ENCODE data around the gene PDRG1.

The PDRG1 gene

GRCh38 chr20:31975874-31976273 is 24.0 kb upstream of the PDRG1 start:
- Mint-ChIP-seq H3K9me3 (no peaks in the 10 kb centered on the region), H3K4me3 (no peak overlapping the region), H3K27me3 (ENCODE audit: low read depth) (peaks cover 7% of the 10 kb centered on the region), H3K4me1 (ENCODE audit: low read depth) (no peaks in the 10 kb centered on the region), H3K27ac (no peak overlapping the region), H3K36me3 (ENCODE audit: low read depth) (no peaks in the 10 kb centered on the region)
- no peak for DNase-seq (ENCODE audit: low spot score)

- Mint-ChIP-seq H3K9me3 (no peaks in the 10 kb centered on the region), H3K4me3 (no peak overlapping the region), H3K36me3 (ENCODE audit: low read depth) (no peaks in the 10 kb centered on the region), H3K27ac (no peak overlapping the region), H3K27me3 (ENCODE audit: low read depth) (peaks cover 11% of the 10 kb centered on the region), H3K4me1 (ENCODE audit: low read depth) (no peaks in the 10 kb centered on the region)
- no peak for DNase-seq (ENCODE audit: low spot score)
These were observed 23.2 kb upstream of the PDRG1 start for GRCh38 chr20:31974951-31975487.

DNA sequence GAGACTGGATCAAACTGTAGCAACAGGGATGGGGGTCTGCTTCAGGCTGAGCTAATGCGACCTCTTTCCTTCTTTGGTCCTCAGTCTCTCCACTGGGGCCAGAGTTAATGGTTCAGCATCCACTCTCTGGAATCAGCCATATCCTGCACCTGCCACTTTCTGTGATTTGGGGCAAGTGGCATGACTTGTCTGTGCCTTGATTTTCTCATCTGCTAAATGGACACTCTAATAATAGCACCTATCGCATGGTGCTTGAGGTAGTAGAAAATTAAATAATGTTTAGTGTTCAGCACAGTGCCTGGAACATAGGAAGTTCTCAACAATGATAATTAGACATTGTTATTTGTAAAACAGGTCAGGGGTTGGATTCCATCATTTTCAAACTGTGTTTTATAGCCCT is 22.4 kb upstream of the PDRG1 start:
- no peaks in the 10 kb centered on the region for H3K9me3 Mint-ChIP-seq
- H3K36me3 Mint-ChIP-seq (ENCODE audit: low read depth), result no peaks in the 10 kb centered on the region
- peaks cover 11% of the 10 kb centered on the region for H3K27me3 Mint-ChIP-seq (ENCODE audit: low read depth)
- no peak for DNase-seq (ENCODE audit: low spot score)
- H3K4me3 Mint-ChIP-seq, result no peak overlapping the region
- no peak overlapping the region for H3K27ac Mint-ChIP-seq
- no peaks in the 10 kb centered on the region for H3K4me1 Mint-ChIP-seq (ENCODE audit: low read depth)

GRCh38 chr20:31972471-31973021 is 20.7 kb upstream of the PDRG1 start:
- Mint-ChIP-seq H3K9me3 (no peaks in the 10 kb centered on the region), H3K4me1 (ENCODE audit: low read depth) (peaks cover 2% of the 10 kb centered on the region), H3K4me3 (no peak overlapping the region), H3K27me3 (ENCODE audit: low read depth) (peaks cover 14% of the 10 kb centered on the region), H3K27ac (no peak overlapping the region), H3K36me3 (ENCODE audit: low read depth) (no peaks in the 10 kb centered on the region)
- no peak for DNase-seq (ENCODE audit: low spot score)

DNA sequence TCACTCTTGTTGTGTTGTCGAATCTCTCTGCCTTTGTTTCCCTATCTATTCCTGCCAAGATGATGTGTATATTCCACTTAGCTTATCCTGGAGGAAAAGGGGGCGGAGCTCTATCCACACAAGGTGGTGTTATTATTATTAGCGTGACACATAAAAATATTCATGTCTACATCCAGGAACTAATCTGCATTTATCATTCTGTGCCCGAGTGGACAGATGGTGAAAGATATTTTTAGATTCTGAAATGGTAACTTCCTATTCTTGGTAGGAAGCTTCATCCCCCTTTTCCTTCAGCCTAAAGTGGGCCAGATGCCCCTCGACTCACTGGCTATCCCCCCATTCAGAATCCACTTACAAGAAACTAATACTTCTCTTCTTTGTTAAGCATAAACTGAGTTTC is 18.1 kb upstream of the PDRG1 start:
- no peak overlapping the region for H3K27ac Mint-ChIP-seq
- H3K36me3 Mint-ChIP-seq (ENCODE audit: low read depth), result no peaks in the 10 kb centered on the region
- peaks cover 27% of the 10 kb centered on the region for H3K27me3 Mint-ChIP-seq (ENCODE audit: low read depth)
- H3K4me3 Mint-ChIP-seq, result no peak overlapping the region
- no peak for DNase-seq (ENCODE audit: low spot score)
- peaks cover 2% of the 10 kb centered on the region for H3K4me1 Mint-ChIP-seq (ENCODE audit: low read depth)
- H3K9me3 Mint-ChIP-seq, result no peaks in the 10 kb centered on the region

DNA sequence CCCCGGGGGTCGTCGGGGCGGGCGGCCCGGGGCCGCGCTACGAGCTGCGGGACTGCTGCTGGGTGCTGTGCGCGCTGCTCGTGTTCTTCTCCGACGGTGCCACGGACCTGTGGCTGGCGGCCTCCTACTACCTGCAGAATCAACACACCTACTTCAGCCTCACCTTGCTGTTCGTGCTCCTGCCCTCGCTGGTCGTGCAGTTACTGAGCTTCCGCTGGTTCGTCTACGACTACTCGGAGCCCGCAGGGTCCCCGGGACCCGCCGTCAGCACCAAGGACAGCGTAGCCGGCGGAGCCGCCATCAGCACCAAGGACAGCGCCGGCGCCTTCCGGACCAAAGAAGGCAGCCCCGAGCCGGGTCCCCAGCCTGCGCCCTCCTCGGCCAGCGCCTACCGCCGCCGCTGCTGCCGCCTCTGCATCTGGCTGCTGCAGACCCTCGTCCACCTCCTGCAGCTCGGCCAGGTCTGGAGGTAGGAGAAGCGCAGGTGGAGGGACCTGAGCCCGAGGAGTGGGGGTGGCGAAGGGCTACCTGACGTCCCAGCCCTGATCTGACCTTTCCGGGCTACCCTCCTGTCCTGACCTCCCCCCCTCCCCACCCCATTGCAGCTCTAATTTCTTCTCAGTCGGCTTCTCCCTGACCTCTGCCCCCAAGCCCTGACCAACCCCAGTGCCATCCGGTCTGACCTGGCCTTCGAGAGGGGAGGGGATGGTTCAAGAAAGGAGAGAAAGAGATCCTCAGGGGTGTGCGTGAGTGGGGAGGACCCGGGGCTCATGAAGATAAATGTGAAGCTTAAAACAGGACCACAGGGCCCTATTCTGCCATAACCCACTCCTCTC is 16.7 kb upstream of the PDRG1 start:
- H3K36me3 Mint-ChIP-seq (ENCODE audit: low read depth), result no peaks in the 10 kb centered on the region
- peak overlapping the region; percentile 88 for H3K4me3 Mint-ChIP-seq
- H3K27ac Mint-ChIP-seq, result no peak overlapping the region
- DNase-seq (ENCODE audit: low spot score), result peak; percentile 78
- H3K27me3 Mint-ChIP-seq (ENCODE audit: low read depth), result peaks cover 26% of the 10 kb centered on the region
- peaks cover 2% of the 10 kb centered on the region for H3K4me1 Mint-ChIP-seq (ENCODE audit: low read depth)
- H3K9me3 Mint-ChIP-seq, result no peaks in the 10 kb centered on the region

- DNase-seq (ENCODE audit: low spot score), result peak; percentile 8
- Mint-ChIP-seq H3K36me3 (ENCODE audit: low read depth) (no peaks in the 10 kb centered on the region), H3K9me3 (no peaks in the 10 kb centered on the region), H3K4me3 (peak within 1 kb of the TSS; percentile 88), H3K4me1 (ENCODE audit: low read depth) (peaks cover 2% of the 10 kb centered on the region), H3K27me3 (ENCODE audit: low read depth) (peaks cover 23% of the 10 kb centered on the region), H3K27ac (no peak within 1 kb of the TSS)
These were observed 16.0 kb upstream of the PDRG1 start, which contains the start of gene XKR7 for GRCh38 chr20:31967830-31968249. TSS of gene XKR7 (plus strand) at chr20:31968151. CDS start at chr20:31968176, 25 bp downstream.

DNA sequence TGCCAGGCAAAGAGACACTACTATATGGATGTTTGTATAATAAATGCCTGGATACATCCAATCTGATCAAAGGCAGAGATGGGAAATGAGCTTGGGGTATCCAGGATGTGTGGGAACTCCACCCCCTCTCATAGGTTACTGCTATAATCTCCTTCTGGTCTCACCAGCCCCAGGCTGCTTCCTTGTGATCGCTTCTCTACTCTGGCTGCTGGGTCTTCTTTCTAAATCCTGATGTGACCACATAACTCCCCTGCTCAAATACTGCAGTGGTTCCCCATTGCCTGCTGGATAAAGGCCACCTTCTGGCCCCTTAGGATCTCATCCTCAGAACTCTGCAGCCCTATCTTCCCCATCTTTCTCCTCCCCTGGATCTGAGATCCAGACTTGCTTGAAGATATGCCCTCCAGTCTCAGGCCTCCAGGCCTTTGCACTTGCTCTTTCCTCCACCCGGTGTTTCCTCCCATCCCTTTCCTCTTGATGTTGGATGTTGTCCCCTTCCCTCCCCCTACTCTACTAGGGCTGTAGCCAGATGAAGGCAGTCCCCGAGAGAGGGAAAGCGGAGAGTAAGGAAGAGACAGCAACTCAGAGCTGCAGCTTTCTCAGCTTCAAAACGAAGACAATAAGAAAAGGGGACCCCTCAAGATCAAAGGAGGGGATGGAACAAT is 15.3 kb upstream of the PDRG1 start:
- no peak for DNase-seq (ENCODE audit: low spot score)
- peaks cover 2% of the 10 kb centered on the region for H3K4me1 Mint-ChIP-seq (ENCODE audit: low read depth)
- H3K9me3 Mint-ChIP-seq, result no peaks in the 10 kb centered on the region
- peak overlapping the region; percentile 67 for H3K4me3 Mint-ChIP-seq
- peaks cover 26% of the 10 kb centered on the region for H3K27me3 Mint-ChIP-seq (ENCODE audit: low read depth)
- no peaks in the 10 kb centered on the region for H3K36me3 Mint-ChIP-seq (ENCODE audit: low read depth)
- no peak overlapping the region for H3K27ac Mint-ChIP-seq

GRCh38 chr20:31963889-31964288 is 12.0 kb upstream of the PDRG1 start:
- peaks cover 29% of the 10 kb centered on the region for H3K27me3 Mint-ChIP-seq (ENCODE audit: low read depth)
- no peak for DNase-seq (ENCODE audit: low spot score)
- no peaks in the 10 kb centered on the region for H3K36me3 Mint-ChIP-seq (ENCODE audit: low read depth)
- H3K4me3 Mint-ChIP-seq, result no peak overlapping the region
- H3K9me3 Mint-ChIP-seq, result no peaks in the 10 kb centered on the region
- no peak overlapping the region for H3K27ac Mint-ChIP-seq
- H3K4me1 Mint-ChIP-seq (ENCODE audit: low read depth), result peaks cover 2% of the 10 kb centered on the region

DNA sequence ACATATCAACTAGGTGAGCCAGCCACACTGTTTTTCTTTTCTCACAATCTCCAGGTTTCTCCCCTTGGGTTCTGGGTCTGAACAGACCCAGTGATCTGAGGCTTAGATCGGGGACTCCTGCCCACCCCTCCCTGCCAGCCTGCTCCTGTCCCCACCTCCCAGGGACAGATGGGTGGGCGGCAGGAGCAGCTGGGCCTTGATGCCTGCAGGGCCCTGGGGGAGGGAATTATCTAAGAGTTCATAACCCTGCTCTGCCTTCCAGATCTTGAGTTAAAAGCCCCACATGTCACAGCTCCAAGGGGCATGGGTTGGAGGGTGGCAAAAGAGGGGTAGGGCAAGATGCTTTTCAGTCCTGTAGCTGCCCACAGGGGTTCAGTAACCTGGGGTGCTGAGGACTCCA is 10.9 kb upstream of the PDRG1 start:
- H3K4me3 Mint-ChIP-seq, result no peak overlapping the region
- peaks cover 29% of the 10 kb centered on the region for H3K27me3 Mint-ChIP-seq (ENCODE audit: low read depth)
- no peaks in the 10 kb centered on the region for H3K36me3 Mint-ChIP-seq (ENCODE audit: low read depth)
- no peaks in the 10 kb centered on the region for H3K4me1 Mint-ChIP-seq (ENCODE audit: low read depth)
- no peak for DNase-seq (ENCODE audit: low spot score)
- no peak overlapping the region for H3K27ac Mint-ChIP-seq
- no peaks in the 10 kb centered on the region for H3K9me3 Mint-ChIP-seq

- Mint-ChIP-seq H3K36me3 (ENCODE audit: low read depth) (no peaks in the 10 kb centered on the region), H3K4me1 (ENCODE audit: low read depth) (peaks cover 5% of the 10 kb centered on the region), H3K27ac (no peak overlapping the region), H3K27me3 (ENCODE audit: low read depth) (peaks cover 17% of the 10 kb centered on the region), H3K4me3 (no peak overlapping the region), H3K9me3 (no peaks in the 10 kb centered on the region)
- no peak for DNase-seq (ENCODE audit: low spot score)
These were observed 5.0 kb upstream of the PDRG1 start for GRCh38 chr20:31956556-31957526.

GRCh38 chr20:31954500-31954899 is 2.7 kb upstream of the PDRG1 start:
- peaks cover 6% of the 10 kb centered on the region for H3K36me3 Mint-ChIP-seq (ENCODE audit: low read depth)
- peaks cover 13% of the 10 kb centered on the region for H3K27me3 Mint-ChIP-seq (ENCODE audit: low read depth)
- no peak overlapping the region for H3K4me3 Mint-ChIP-seq
- H3K27ac Mint-ChIP-seq, result no peak overlapping the region
- no peak for DNase-seq (ENCODE audit: low spot score)
- H3K9me3 Mint-ChIP-seq, result no peaks in the 10 kb centered on the region
- peaks cover 25% of the 10 kb centered on the region for H3K4me1 Mint-ChIP-seq (ENCODE audit: low read depth)

- no peaks in the 10 kb centered on the region for H3K9me3 Mint-ChIP-seq
- H3K27me3 Mint-ChIP-seq (ENCODE audit: low read depth), result peaks cover 11% of the 10 kb centered on the region
- peaks cover 28% of the 10 kb centered on the region for H3K4me1 Mint-ChIP-seq (ENCODE audit: low read depth)
- H3K27ac Mint-ChIP-seq, result no peak overlapping the region
- H3K36me3 Mint-ChIP-seq (ENCODE audit: low read depth), result peaks cover 11% of the 10 kb centered on the region
- DNase-seq (ENCODE audit: low spot score), result no peak
- H3K4me3 Mint-ChIP-seq, result no peak overlapping the region
These were observed 1.8 kb upstream of the PDRG1 start for GRCh38 chr20:31953556-31954148.
